MM.1S (cell line): ENCODE results near the gene PRTN3.
A peak's percentile ranks its signal among the peaks of the same experiment; 100 is the strongest.

Experiments
- DNase-seq: peaks from one replicate; pipeline ENCODE4 v3.0.0-alpha.2; 2015
- H2AFZ ChIP-seq: fragments of 300-600 bp; sonication (generic); 2 replicates; pipeline ENCODE4 v1.6.0; 2016; ENCODE audit warnings: antibody characterized with exemption, low read length
- H3F3A ChIP-seq: fragments of 300-600 bp; sonication (generic); 2 replicates; pipeline ENCODE4 v1.6.1; 2016; ENCODE audit warnings: mild to moderate bottlenecking, antibody characterized with exemption, low read length, moderate library complexity, mixed read lengths; ENCODE audit not compliant: insufficient read depth
- H3K27ac ChIP-seq: fragments of 300-600 bp; sonication (generic); 2 replicates; pipeline ENCODE4 v1.5.1; 2016; ENCODE audit warnings: mild to moderate bottlenecking, low read length
- H3K27me3 ChIP-seq: fragments of 300-600 bp; sonication (generic); replicated peaks from 2 replicates; pipeline ENCODE4 v1.6.0; 2016; ENCODE audit warnings: low read length; ENCODE audit not compliant: insufficient read depth
- H3K36me3 ChIP-seq: fragments of 300-600 bp; sonication (generic); replicated peaks from 2 replicates; pipeline ENCODE4 v1.6.1; 2016; ENCODE audit warnings: mild to moderate bottlenecking, low read length, mixed read lengths; ENCODE audit not compliant: insufficient read depth
- H3K4me1 ChIP-seq: fragments of 300-600 bp; sonication (generic); 2 replicates; pipeline ENCODE4 v1.6.1; 2016; ENCODE audit warnings: low read length, mixed read lengths
- H3K4me2 ChIP-seq: fragments of 300-600 bp; sonication (generic); 2 replicates; pipeline ENCODE4 v1.6.0; 2016; ENCODE audit warnings: low read depth, low read length
- H3K4me3 ChIP-seq: fragments of 300-600 bp; sonication (generic); 2 replicates; pipeline ENCODE4 v1.5.1; 2016; ENCODE audit warnings: low read length, mixed read lengths
- H3K79me2 ChIP-seq: fragments of 300-600 bp; sonication (generic); 2 replicates; pipeline ENCODE4 v1.6.1; 2016; ENCODE audit warnings: mixed run types, low read length, mixed read lengths
- H3K9ac ChIP-seq: fragments of 300-600 bp; sonication (generic); 2 replicates; pipeline ENCODE4 v1.6.1; 2016; ENCODE audit warnings: low read length, mixed read lengths
- H3K9me2 ChIP-seq: fragments of 300-600 bp; sonication (generic); replicated peaks from 2 replicates; pipeline ENCODE4 v1.6.1; 2016; ENCODE audit warnings: mild to moderate bottlenecking, low read length, mixed read lengths; ENCODE audit not compliant: insufficient read depth
- H3K9me3 ChIP-seq: fragments of 300-600 bp; sonication (generic); replicated peaks from 2 replicates; pipeline ENCODE4 v1.6.1; 2016; ENCODE audit warnings: mild to moderate bottlenecking, low read length, mixed read lengths; ENCODE audit not compliant: insufficient read depth
- H4K20me1 ChIP-seq: fragments of 300-600 bp; sonication (generic); 2 replicates; pipeline ENCODE4 v1.6.1; 2016; ENCODE audit warnings: mild to moderate bottlenecking, low read length, moderate library complexity, mixed read lengths; ENCODE audit not compliant: insufficient read depth
- EZH2 ChIP-seq: fragments of 300-600 bp; sonication (generic); optimal IDR thresholded peaks from 2 replicates; pipeline ENCODE3; 2017; ENCODE audit warnings: low read depth, mild to moderate bottlenecking, antibody characterized with exemption, low read length, mixed read lengths
- EZH2phosphoT487 ChIP-seq: fragments of 300-600 bp; sonication (generic); IDR thresholded peaks from 2 replicates; pipeline ENCODE4 v1.6.1; 2018; ENCODE audit warnings: antibody characterized with exemption, low read length
- TF ChIP-seq, protein P1 (sequence below): fragments of 300-600 bp; sonication (generic); IDR thresholded peaks from 2 replicates; pipeline ENCODE4 v1.5.1; 2016; ENCODE audit warnings: antibody characterized with exemption, low read length, mixed read lengths

Gene PRTN3

DNA sequence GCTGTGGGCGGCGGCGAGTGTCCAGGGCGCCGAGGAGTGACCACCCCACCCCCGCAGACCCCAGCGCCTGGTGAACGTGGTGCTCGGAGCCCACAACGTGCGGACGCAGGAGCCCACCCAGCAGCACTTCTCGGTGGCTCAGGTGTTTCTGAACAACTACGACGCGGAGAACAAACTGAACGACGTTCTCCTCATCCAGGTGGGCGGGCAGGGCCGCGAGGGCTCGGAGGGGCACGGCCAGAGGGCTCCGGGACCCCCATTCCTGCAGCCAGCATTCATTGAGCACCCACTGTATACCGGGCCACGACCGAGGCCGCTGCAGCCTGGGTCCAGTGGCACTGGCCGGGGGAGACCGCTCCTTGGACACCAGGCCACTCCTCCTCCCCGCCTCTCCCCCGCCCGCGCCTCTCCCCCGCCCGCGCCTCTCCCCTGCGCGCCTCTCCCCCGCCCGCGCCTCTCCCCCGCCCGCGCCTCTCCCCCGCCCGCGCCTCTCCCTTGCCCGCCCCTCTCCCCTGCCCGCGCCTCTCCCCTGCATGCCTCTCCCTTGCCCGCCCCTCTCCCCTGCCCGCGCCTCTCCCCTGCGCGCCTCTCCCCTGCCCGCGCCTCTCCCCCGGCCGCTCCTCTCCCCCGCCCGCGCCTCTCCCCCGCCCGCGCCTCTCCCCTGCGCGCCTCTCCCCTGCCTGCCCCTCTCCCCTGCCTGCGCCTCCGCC, 3.2 kb downstream of the PRTN3 start:
- Histone ChIP-seq H3K36me3 (no peaks in the 10 kb centered on the region), H2AFZ (no peak overlapping the region), H3K4me1 (peaks cover 8% of the 10 kb centered on the region; the same call in 1 of the 2 replicates), H3K9me3 (no peaks in the 10 kb centered on the region), H4K20me1 (no peaks in the 10 kb centered on the region), H3K27me3 (peaks cover 81% of the 10 kb centered on the region), H3K4me3 (no peak overlapping the region), H3K27ac (no peak overlapping the region), H3F3A (peaks cover 9% of the 10 kb centered on the region), H3K9me2 (no peaks in the 10 kb centered on the region), H3K4me2 (peak overlapping the region; percentile 31; the same call in 1 of the 2 replicates), H3K9ac (no peak overlapping the region), H3K79me2 (no peaks in the 10 kb centered on the region)
- TF ChIP-seq, protein P1, sequence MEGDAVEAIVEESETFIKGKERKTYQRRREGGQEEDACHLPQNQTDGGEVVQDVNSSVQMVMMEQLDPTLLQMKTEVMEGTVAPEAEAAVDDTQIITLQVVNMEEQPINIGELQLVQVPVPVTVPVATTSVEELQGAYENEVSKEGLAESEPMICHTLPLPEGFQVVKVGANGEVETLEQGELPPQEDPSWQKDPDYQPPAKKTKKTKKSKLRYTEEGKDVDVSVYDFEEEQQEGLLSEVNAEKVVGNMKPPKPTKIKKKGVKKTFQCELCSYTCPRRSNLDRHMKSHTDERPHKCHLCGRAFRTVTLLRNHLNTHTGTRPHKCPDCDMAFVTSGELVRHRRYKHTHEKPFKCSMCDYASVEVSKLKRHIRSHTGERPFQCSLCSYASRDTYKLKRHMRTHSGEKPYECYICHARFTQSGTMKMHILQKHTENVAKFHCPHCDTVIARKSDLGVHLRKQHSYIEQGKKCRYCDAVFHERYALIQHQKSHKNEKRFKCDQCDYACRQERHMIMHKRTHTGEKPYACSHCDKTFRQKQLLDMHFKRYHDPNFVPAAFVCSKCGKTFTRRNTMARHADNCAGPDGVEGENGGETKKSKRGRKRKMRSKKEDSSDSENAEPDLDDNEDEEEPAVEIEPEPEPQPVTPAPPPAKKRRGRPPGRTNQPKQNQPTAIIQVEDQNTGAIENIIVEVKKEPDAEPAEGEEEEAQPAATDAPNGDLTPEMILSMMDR: no peak
- TF ChIP-seq EZH2phosphoT487: no peak
- no peak for TF ChIP-seq EZH2
- DNase-seq: no peak

GRCh38 chr19:844546-844971, 3.8 kb downstream of the PRTN3 start:
- H3K27me3 ChIP-seq: peaks cover 81% of the 10 kb centered on the region

DNA sequence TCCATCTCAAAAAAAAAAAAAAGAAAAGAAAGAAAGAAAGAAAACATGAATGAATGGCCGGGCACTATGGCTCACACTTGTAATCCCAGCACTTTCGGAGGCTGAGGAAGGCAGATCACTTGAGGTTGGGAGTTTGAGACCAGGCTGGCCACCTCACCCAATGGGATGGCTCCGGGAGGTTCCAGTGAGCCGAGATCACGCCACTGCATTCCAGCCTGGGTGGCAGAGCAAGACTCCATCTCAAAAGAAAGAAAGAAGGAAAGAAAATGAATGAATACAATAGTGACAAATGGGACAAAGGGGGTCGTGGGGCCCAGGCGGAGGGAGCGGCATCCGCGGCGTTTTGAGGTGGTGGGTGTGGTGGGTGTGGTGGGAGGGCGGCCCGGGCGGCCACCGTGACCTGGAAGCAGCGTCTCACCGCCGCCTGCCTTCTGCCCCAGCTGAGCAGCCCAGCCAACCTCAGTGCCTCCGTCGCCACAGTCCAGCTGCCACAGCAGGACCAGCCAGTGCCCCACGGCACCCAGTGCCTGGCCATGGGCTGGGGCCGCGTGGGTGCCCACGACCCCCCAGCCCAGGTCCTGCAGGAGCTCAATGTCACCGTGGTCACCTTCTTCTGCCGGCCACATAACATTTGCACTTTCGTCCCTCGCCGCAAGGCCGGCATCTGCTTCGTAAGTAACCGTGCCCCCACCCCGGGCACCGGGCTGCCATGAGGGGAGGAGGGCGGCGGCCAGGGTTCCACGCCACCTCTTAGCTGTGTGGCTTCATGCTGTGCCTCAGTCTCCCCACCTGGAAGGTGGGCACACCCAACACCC, 5.1 kb downstream of the PRTN3 start:
- H3K9me2 ChIP-seq: no peaks in the 10 kb centered on the region
- no peaks in the 10 kb centered on the region for H3K9me3 ChIP-seq
- TF ChIP-seq EZH2phosphoT487 (no peak), EZH2 (no peak)
- TF ChIP-seq, protein P1: no peak
- no peak for DNase-seq
- H3K79me2 ChIP-seq: no peaks in the 10 kb centered on the region
- no peaks in the 10 kb centered on the region for H4K20me1 ChIP-seq
- no peaks in the 10 kb centered on the region for H3K36me3 ChIP-seq
- peaks cover 9% of the 10 kb centered on the region for H3F3A ChIP-seq
- H2AFZ ChIP-seq: no peak overlapping the region
- no peak overlapping the region for H3K9ac ChIP-seq
- H3K4me1 ChIP-seq: peaks cover 8% of the 10 kb centered on the region; the same call in 1 of the 2 replicates
- H3K27me3 ChIP-seq: peaks cover 81% of the 10 kb centered on the region
- H3K4me2 ChIP-seq: peak overlapping the region; percentile 49; the same call in 1 of the 2 replicates
- no peak overlapping the region for H3K4me3 ChIP-seq
- no peak overlapping the region for H3K27ac ChIP-seq

More at GRCh38 chr19:844546-844971, 3.8 kb downstream of the PRTN3 start:
- Histone ChIP-seq H3K9ac (no peak overlapping the region), H3K9me2 (no peaks in the 10 kb centered on the region), H3K4me1 (peaks cover 8% of the 10 kb centered on the region; the same call in 1 of the 2 replicates), H2AFZ (no peak overlapping the region), H4K20me1 (no peaks in the 10 kb centered on the region), H3K79me2 (no peaks in the 10 kb centered on the region), H3K4me3 (no peak overlapping the region), H3K27ac (no peak overlapping the region), H3F3A (peaks cover 9% of the 10 kb centered on the region), H3K9me3 (no peaks in the 10 kb centered on the region), H3K4me2 (0 out of 2 replicates have a peak overlapping the region, but pooled peaks have one; percentile 16), H3K36me3 (no peaks in the 10 kb centered on the region)
- no peak for DNase-seq
- TF ChIP-seq EZH2 (no peak), EZH2phosphoT487 (no peak)
- TF ChIP-seq, protein P1: no peak
